HepG2 (cell line): ENCODE data around the gene TXN2. TPM values are rescaled to one million over a fixed set of nuclear protein-coding genes. Genes with fewer than 3 reads are reported as not detected.
A peak's percentile ranks its signal among the peaks of the same experiment; 100 is the strongest.

Experiments used
- ATF6 ChIP-seq: sonication (generic); formaldehyde crosslinking; conservative IDR thresholded peaks from 2 replicates; pipeline ENCODE4 v1.4.0; 2020; ENCODE audit warnings: missing genetic modification reagents
- CHD2 ChIP-seq: IDR thresholded peaks from 2 replicates; pipeline ENCODE4 v1.6.1; 2011; ENCODE audit warnings: low read depth, low read length, improper control_type of control experiment
- KIAA2018 ChIP-seq: sonication (generic); formaldehyde crosslinking; IDR thresholded peaks from 2 replicates; pipeline ENCODE4 v1.5.0; 2020; ENCODE audit warnings: mild to moderate bottlenecking, missing genetic modification reagents, borderline replicate concordance
- NRL ChIP-seq: sonication (generic); formaldehyde crosslinking; IDR thresholded peaks from 2 replicates; pipeline ENCODE4 v1.5.0; 2020; ENCODE audit warnings: missing genetic modification reagents, mild to moderate bottlenecking, moderate library complexity, borderline replicate concordance
- SKI ChIP-seq: fragments of 450-650 bp; IDR thresholded peaks from one replicate; pipeline ENCODE4 v1.6.1; 2018; ENCODE audit warnings: mild to moderate bottlenecking; ENCODE audit not compliant: partially characterized antibody
- ZNF275 ChIP-seq: sonication (generic); formaldehyde crosslinking; IDR thresholded peaks from 2 replicates; pipeline ENCODE4 v1.8.0; 2022; ENCODE audit warnings: missing genetic modification reagents, mild to moderate bottlenecking, inconsistent platforms, borderline replicate concordance
- ZNF773 ChIP-seq: sonication (generic); formaldehyde crosslinking; IDR thresholded peaks from 2 replicates; pipeline ENCODE4 v1.4.0; 2020; ENCODE audit warnings: missing genetic modification reagents, borderline replicate concordance
- polyA plus RNA-seq, 8 experiments: library from polyadenylated mRNA; depleted of rRNA in 3 of 8; stranded (reverse) in 7 of 8; unstranded in 1 of 8; fragments of >200 nt; fragmentation: Illumina TruSeq in 4 of 8; extraction: Trizol in 4 of 8; gene quantifications; 2 replicates each; pipeline versions ENCODE4 v1.2.1 to v1.2.3, GENCODE V29; 2011 to 2016; ENCODE audit warnings: low read depth in 4 of 8, missing spikeins in 1 of 8, mixed read lengths in 1 of 8; ENCODE audit not compliant: insufficient read depth in 1 of 8
- total RNA-seq, 5 experiments: library from RNA; depleted of rRNA; stranded (reverse); fragments of >200 nt; fragmentation: Illumina TruSeq; extraction: Trizol; gene quantifications; 2 replicates each; pipeline ENCODE4 v1.2.3, GENCODE V29; 2016; ENCODE audit warnings: low read depth in 1 of 5

TXN2 gene
- total and polyA plus RNA-seq, 2 of the 13 experiments (the other 11 are each of a cell fraction or from before 2014, with no cell fraction given) = 41.4 to 109 TPM

- TF ChIP-seq ATF6 (CRISPR knock-in tag) (no peak; the same call in 1 of the 2 replicates), ZNF773 (CRISPR knock-in tag) (0 out of 2 replicates have a peak, but pooled peaks have one; percentile 49), KIAA2018 (CRISPR knock-in tag) (peak; percentile 46; the same call in 1 of the 2 replicates), NRL (CRISPR knock-in tag) (no peak), SKI (no peak), ZNF275 (CRISPR knock-in tag) (no peak), CHD2 (no peak)
Observed at GRCh38 chr22:36481393-36482168, at the start of gene TXN2 (continued).
